Measurements from ENCODE around the gene PARP9. TPM values are rescaled to one million over a fixed set of nuclear protein-coding genes. Genes with fewer than 3 reads are reported as not detected.
A peak's percentile ranks its signal among the peaks of the same experiment; 100 is the strongest.

PARP9 gene
- total and polyA plus RNA-seq, 2 of the 13 experiments (the other 11 are each of a cell fraction or from before 2014, with no cell fraction given): 6.5 to 10.6 TPM

DNA sequence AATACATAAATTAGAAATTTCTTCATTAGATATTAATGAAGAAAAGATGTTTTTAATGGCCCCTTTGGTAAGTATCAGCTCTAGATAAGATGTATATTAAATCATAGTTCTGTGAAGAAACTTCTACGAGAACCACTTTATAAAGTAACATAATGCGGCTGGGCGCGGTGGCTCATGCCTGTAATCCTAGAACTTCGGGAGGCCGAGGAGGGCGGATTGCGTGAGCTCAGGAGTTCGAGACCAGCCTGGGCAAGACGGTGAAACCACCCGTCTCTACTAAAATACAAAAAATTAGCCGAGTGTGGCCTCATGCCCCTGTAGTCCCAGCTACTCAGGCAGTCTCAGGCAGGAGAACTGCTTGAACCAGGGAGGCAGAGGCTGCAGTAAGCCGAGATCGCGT is 51.8 kb downstream of the PARP9 start (continued):
- TF ChIP-seq, protein P1, sequence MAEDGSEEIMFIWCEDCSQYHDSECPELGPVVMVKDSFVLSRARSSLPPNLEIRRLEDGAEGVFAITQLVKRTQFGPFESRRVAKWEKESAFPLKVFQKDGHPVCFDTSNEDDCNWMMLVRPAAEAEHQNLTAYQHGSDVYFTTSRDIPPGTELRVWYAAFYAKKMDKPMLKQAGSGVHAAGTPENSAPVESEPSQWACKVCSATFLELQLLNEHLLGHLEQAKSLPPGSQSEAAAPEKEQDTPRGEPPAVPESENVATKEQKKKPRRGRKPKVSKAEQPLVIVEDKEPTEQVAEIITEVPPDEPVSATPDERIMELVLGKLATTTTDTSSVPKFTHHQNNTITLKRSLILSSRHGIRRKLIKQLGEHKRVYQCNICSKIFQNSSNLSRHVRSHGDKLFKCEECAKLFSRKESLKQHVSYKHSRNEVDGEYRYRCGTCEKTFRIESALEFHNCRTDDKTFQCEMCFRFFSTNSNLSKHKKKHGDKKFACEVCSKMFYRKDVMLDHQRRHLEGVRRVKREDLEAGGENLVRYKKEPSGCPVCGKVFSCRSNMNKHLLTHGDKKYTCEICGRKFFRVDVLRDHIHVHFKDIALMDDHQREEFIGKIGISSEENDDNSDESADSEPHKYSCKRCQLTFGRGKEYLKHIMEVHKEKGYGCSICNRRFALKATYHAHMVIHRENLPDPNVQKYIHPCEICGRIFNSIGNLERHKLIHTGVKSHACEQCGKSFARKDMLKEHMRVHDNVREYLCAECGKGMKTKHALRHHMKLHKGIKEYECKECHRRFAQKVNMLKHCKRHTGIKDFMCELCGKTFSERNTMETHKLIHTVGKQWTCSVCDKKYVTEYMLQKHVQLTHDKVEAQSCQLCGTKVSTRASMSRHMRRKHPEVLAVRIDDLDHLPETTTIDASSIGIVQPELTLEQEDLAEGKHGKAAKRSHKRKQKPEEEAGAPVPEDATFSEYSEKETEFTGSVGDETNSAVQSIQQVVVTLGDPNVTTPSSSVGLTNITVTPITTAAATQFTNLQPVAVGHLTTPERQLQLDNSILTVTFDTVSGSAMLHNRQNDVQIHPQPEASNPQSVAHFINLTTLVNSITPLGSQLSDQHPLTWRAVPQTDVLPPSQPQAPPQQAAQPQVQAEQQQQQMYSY (CRISPR knock-in tag; IDR thresholded peaks at IDR 0.05): no peak
- TF ChIP-seq DNMT3B (CRISPR knock-in tag; conservative IDR thresholded peaks at IDR 0.05): no peak
- no peak for TF ChIP-seq AGO1 (IDR thresholded peaks at IDR 0.05; ENCODE audit: low read depth, low read length, poor library complexity, severe bottlenecking)
- TF ChIP-seq IRF2 (CRISPR knock-in tag; IDR thresholded peaks at IDR 0.05): no peak
- TF ChIP-seq ZBTB38 (CRISPR knock-in tag; IDR thresholded peaks at IDR 0.05): no peak
- no peak for TF ChIP-seq ZNF563 (CRISPR knock-in tag; IDR thresholded peaks at IDR 0.05)
- no peak for TF ChIP-seq TCF7 (IDR thresholded peaks at IDR 0.05; ENCODE audit: low read depth)

- POLR2A ChIA-PET: interaction anchor here (1.4 kb wide), 1 partner anchor 127 kb away, joined by 6 read pairs; the partner anchor contains the start of gene FAM162A
- Histone ChIP-seq H3K27me3 (ENCODE audit: control insufficient read depth in 1 of 2, insufficient read depth in 2 of 2, low read length in 2 of 2) (no peaks in the 10 kb centered on the region; a peak in 1 of 5 replicates), H3K4me1 (ENCODE audit: insufficient read depth, low read length) (peaks cover 51% of the 10 kb centered on the region), H3K27ac (ENCODE audit: extremely low read length, insufficient read depth, low read length) (peak overlapping the region; percentile 39), H3K4me2 (ENCODE audit: low read depth, low read length) (peak overlapping the region; percentile 54), H3K36me3 (replicated peaks in 1 of 2; ENCODE audit: control insufficient read depth in 1 of 2, insufficient read depth in 2 of 2, low read length in 2 of 2) (no peaks in the 10 kb centered on the region), H3K9me3 (ENCODE audit: low read length) (no peaks in the 10 kb centered on the region), H3K9ac (ENCODE audit: insufficient read depth, low read depth, low read length) (no peak overlapping the region), H2AFZ (ENCODE audit: low read length) (no peak overlapping the region), H3K4me3 (replicated peaks in 1 of 3; ENCODE audit: insufficient read depth in 1 of 3, low read depth in 2 of 3, low read length in 3 of 3) (no peak overlapping the region), H3K79me2 (ENCODE audit: insufficient read depth, low read length) (peaks cover 76% of the 10 kb centered on the region), H4K20me1 (ENCODE audit: insufficient read depth, low read length) (peaks cover 40% of the 10 kb centered on the region)
- CTCF ChIA-PET (ENCODE audit: low intra/inter-chr PET ratio, low total read pairs): no interaction called here
- ATAC-seq (peak; percentile 14; the same call in 1 of the 3 replicates), FAIRE-seq (no peak), DNase-seq (ENCODE audit: low spot score) (peak; percentile 45)
- in situ Hi-C loops (cut with HindIII; ENCODE audit: extremely low pct_ligation_motif_present, low pct_unique_long_range_greater_than_20kb) (no loop called here), intact Hi-C loops (cut with micrococcal nuclease; ENCODE audit: unreplicated experiment) (loop anchor here (2.0 to 5.0 kb wide), 2 partner anchors 39 to 94 kb away; partner anchors contain the start of gene WDR5B)
- BruUV-seq (replicated peaks): no TSS peak
- 39% methylated on average over 8 of the region's 8 CpGs for WGBS (ENCODE audit: low lambda C conversion rate)
- TF ChIP-seq TEAD2 (CRISPR knock-in tag; IDR thresholded peaks at IDR 0.05) (no peak), ASH2L (IDR thresholded peaks at IDR 0.05; ENCODE audit: insufficient read length, low read depth, low read length) (no peak), ZNF296 (CRISPR knock-in tag; conservative IDR thresholded peaks at IDR 0.05) (no peak)
- TF ChIP-seq, protein P2, sequence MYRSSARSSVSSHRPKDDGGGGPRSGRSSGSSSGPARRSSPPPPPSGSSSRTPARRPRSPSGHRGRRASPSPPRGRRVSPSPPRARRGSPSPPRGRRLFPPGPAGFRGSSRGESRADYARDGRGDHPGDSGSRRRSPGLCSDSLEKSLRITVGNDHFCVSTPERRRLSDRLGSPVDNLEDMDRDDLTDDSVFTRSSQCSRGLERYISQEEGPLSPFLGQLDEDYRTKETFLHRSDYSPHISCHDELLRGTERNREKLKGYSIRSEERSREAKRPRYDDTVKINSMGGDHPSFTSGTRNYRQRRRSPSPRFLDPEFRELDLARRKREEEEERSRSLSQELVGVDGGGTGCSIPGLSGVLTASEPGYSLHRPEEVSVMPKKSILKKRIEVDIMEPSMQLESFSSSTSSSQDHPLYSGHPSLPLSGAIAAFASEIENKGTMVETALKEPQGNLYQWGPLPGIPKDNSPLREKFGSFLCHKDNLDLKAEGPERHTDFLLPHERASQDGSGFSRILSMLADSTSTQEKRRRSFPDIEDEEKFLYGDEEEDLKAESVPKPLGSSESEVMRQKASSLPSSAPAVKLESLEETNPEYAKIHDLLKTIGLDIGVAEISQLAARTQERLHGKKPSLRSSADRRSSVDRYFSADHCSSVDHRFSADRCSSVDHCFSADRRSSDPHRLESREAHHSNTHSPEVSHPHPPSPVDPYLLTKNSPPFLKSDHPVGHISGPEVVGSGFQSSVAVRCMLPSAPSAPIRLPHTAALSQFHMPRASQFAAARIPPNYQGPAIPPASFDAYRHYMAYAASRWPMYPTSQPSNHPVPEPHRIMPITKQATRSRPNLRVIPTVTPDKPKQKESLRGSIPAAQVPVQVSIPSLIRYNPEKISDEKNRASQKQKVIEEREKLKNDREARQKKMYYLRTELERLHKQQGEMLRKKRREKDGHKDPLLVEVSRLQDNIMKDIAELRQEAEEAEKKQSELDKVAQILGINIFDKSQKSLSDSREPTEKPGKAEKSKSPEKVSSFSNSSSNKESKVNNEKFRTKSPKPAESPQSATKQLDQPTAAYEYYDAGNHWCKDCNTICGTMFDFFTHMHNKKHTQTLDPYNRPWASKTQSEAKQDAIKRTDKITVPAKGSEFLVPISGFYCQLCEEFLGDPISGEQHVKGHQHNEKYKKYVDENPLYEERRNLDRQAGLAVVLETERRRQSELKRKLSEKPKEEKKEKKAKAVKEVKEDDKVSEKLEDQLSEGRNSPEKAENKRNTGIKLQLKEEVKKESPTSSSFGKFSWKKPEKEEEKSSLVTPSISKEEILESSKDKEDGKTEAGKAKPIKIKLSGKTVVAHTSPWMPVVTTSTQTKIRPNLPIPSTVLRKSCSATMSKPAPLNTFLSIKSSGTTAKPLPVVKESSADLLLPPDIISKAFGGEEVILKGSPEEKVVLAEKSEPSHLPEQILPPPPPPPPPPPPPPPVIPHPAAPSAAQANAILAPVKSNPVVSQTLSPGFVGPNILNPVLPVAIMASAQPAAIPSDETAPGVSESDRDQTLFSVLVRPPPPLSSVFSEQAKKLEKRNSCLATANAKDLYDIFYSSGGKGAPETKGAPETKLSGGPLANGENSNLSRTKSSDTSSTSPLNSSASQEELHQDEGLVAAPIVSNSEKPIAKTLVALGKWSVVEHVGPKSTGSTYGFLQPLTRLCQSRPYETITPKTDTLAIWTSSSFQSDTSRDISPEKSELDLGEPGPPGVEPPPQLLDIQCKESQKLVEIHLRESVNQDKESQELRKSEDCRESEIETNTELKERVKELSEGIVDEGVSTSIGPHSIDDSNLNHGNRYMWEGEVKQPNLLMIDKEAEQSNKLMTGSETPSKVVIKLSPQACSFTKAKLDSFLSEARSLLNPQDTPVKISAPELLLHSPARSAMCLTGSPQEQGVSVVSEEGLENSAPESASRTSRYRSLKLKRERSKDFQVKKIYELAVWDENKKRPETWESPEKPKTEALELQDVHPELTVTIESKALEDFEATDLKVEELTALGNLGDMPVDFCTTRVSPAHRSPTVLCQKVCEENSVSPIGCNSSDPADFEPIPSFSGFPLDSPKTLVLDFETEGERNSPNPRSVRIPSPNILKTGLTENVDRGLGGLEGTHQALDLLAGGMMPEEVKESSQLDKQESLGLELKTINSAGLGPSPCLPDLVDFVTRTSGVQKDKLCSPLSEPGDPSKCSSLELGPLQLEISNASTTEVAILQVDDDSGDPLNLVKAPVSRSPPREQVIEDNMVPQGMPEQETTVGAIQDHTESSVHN (CRISPR knock-in tag; IDR thresholded peaks at IDR 0.05): no peak
Observed at GRCh38 chr3:122510878-122511535, 53.1 kb downstream of the PARP9 start.
